Stimulated activated CD4-positive, alpha-beta T cell treated with anti-CD3 and anti-CD28 coated beads, Interleukin-1b, Interleukin-23, amount 100 ng/mL, for 4 hours (primary cell): ENCODE data around the gene SLCO4A1.

Experiments
- DNase-seq, 2 donors: peaks; one replicate each; pipeline ENCODE4 v3.0.0-alpha.2; 2020; ENCODE audit warnings: low read depth in 2 of 2

The SLCO4A1 gene

GRCh38 chr20:62642051-62642665 is at the start of gene SLCO4A1:
TSS of gene SLCO4A1 (plus strand) at chr20:62642503. CDS start at chr20:62656455, 13,952 bp downstream.
- DNase-seq = peak; percentile 85 to 86

- DNase-seq = no peak
Observed at GRCh38 chr20:62592506-62593177, 49.7 kb upstream of the SLCO4A1 start.

- DNase-seq = no peak
Observed at GRCh38 chr20:62593616-62594015, 48.7 kb upstream of the SLCO4A1 start.

- no peak for DNase-seq
Observed at GRCh38 chr20:62595069-62595468, 47.2 kb upstream of the SLCO4A1 start.

GRCh38 chr20:62595491-62595890 is 46.8 kb upstream of the SLCO4A1 start:
- no peak for DNase-seq

GRCh38 chr20:62596486-62596885 is 45.8 kb upstream of the SLCO4A1 start:
- no peak for DNase-seq

- no peak for DNase-seq
Observed at GRCh38 chr20:62596921-62597320, 45.4 kb upstream of the SLCO4A1 start.

- DNase-seq = no peak
Observed at GRCh38 chr20:62597416-62598115, 44.7 kb upstream of the SLCO4A1 start.

GRCh38 chr20:62598761-62599194 is 43.5 kb upstream of the SLCO4A1 start:
- DNase-seq = no peak

GRCh38 chr20:62599216-62600110 is 42.8 kb upstream of the SLCO4A1 start:
- DNase-seq = no peak

GRCh38 chr20:62601172-62601571 is 41.1 kb upstream of the SLCO4A1 start:
- DNase-seq = no peak

GRCh38 chr20:62601714-62602113 is 40.6 kb upstream of the SLCO4A1 start:
- DNase-seq = no peak

- no peak for DNase-seq
Observed at GRCh38 chr20:62602550-62602949, 39.8 kb upstream of the SLCO4A1 start.

- no peak for DNase-seq
Observed at GRCh38 chr20:62603021-62603906, 39.0 kb upstream of the SLCO4A1 start.

GRCh38 chr20:62603907-62604785 is 38.2 kb upstream of the SLCO4A1 start:
- DNase-seq = no peak

GRCh38 chr20:62604796-62605195 is 37.5 kb upstream of the SLCO4A1 start:
- no peak for DNase-seq

GRCh38 chr20:62605236-62605943 is 36.9 kb upstream of the SLCO4A1 start:
- DNase-seq = no peak

GRCh38 chr20:62606016-62606415 is 36.3 kb upstream of the SLCO4A1 start:
- DNase-seq = no peak

- DNase-seq = no peak
Observed at GRCh38 chr20:62606551-62607201, 35.6 kb upstream of the SLCO4A1 start.
